SK-N-MC (cell line): Measurements from ENCODE around the gene EME2.

Experiments
- DNase-seq: peaks from one replicate; pipeline ENCODE4 v3.0.0-alpha.2; 2011; ENCODE audit warnings: low read depth, low spot score
- H3K27ac ChIP-seq: fragments of 200-600 bp; sonication (generic); 2 replicates; pipeline ENCODE4 v1.5.1; 2016; ENCODE audit warnings: mixed run types
- H3K36me3 ChIP-seq: fragments of 200-600 bp; sonication (generic); 2 replicates; pipeline ENCODE4 v1.6.1; 2017; ENCODE audit warnings: antibody characterized with exemption, low read length, mixed read lengths; ENCODE audit not compliant: insufficient read depth
- H3K4me3 ChIP-seq: fragments of 200-600 bp; sonication (generic); 2 replicates; pipeline ENCODE4 v1.5.1; 2016
- H3K9ac ChIP-seq: fragments of 200-600 bp; sonication (generic); 2 replicates; pipeline ENCODE4 v1.8.0; 2017; ENCODE audit warnings: mixed run types, mixed read lengths; ENCODE audit not compliant: insufficient read length
- H3K9me3 ChIP-seq: fragments of 200-600 bp; sonication (generic); 2 replicates; pipeline ENCODE4 v1.6.1; 2017; ENCODE audit warnings: low read depth, mild to moderate bottlenecking, antibody characterized with exemption, low read length, moderate library complexity, mixed read lengths
- EZH2 ChIP-seq: fragments of 200-600 bp; sonication (generic); IDR thresholded peaks from one replicate; pipeline ENCODE4 v1.6.1; 2017; ENCODE audit warnings: antibody characterized with exemption
- FOXP2 ChIP-seq: optimal IDR thresholded peaks from 2 replicates; pipeline ENCODE3; 2011; ENCODE audit warnings: mild to moderate bottlenecking, moderate library complexity; ENCODE audit not compliant: insufficient read depth; ENCODE audit errors: extremely low read length, control extremely low read depth
- POLR2AphosphoS5 ChIP-seq: IDR thresholded peaks from 2 replicates; pipeline ENCODE4 v1.6.1; 2012; ENCODE audit warnings: mild to moderate bottlenecking, low read depth, low read length, borderline replicate concordance

The EME2 gene

GRCh38 chr16:1778200-1779179 is 5.9 kb downstream of the EME2 start:
- TF ChIP-seq POLR2AphosphoS5, result no peak; the same call in 1 of the 2 replicates
- TF ChIP-seq FOXP2, result no peak
- H3K9ac ChIP-seq, result no peak overlapping the region
- H3K9me3 ChIP-seq, result no peaks in the 10 kb centered on the region
- H3K4me3 ChIP-seq, result no peak overlapping the region
- H3K36me3 ChIP-seq, result no peaks in the 10 kb centered on the region; the same call in 1 of the 2 replicates
- no peak for DNase-seq
- H3K27ac ChIP-seq, result no peak overlapping the region

- H3K9me3 ChIP-seq, result no peaks in the 10 kb centered on the region
- no peak overlapping the region for H3K9ac ChIP-seq
- H3K4me3 ChIP-seq, result no peak overlapping the region
- H3K36me3 ChIP-seq, result no peaks in the 10 kb centered on the region; the same call in 1 of the 2 replicates
- no peak for DNase-seq
- H3K27ac ChIP-seq, result no peak overlapping the region
- TF ChIP-seq FOXP2, result no peak
- TF ChIP-seq EZH2, result no peak
- no peak for TF ChIP-seq POLR2AphosphoS5
These were observed 6.7 kb downstream of the EME2 start for GRCh38 chr16:1779234-1779701.

GRCh38 chr16:1779741-1780676 is 7.4 kb downstream of the EME2 start:
- Histone ChIP-seq H3K27ac (no peak overlapping the region), H3K36me3 (no peaks in the 10 kb centered on the region; the same call in 1 of the 2 replicates), H3K4me3 (no peak overlapping the region), H3K9me3 (no peaks in the 10 kb centered on the region), H3K9ac (no peak overlapping the region)
- no peak for DNase-seq
- no peak for TF ChIP-seq FOXP2
- peak; percentile 61 for TF ChIP-seq POLR2AphosphoS5
- no peak for TF ChIP-seq EZH2

DNA sequence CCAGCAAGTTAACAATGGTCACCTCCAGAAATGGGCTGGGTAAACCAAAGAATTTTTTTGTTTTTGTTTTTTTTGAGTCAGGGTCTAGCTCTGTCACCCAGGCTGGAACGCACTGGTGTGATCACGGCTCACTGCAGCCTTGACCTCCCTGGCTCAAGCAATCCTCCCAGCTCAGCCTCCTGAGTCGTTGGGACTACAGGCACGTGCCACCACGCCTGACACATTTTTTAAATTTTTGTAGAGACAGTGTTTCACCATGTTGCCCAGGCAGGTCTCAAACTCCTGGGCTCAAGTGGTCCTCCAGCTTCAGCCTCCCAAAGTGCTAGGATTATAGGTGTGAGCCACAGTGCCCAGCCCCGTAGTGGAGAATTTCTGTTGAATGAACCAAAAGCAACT is 8.1 kb downstream of the EME2 start:
- H3K36me3 ChIP-seq, result no peaks in the 10 kb centered on the region; the same call in 1 of the 2 replicates
- no peak overlapping the region for H3K27ac ChIP-seq
- no peak for DNase-seq
- TF ChIP-seq POLR2AphosphoS5, result no peak
- TF ChIP-seq FOXP2, result no peak
- TF ChIP-seq EZH2, result no peak
- no peaks in the 10 kb centered on the region for H3K9me3 ChIP-seq
- H3K4me3 ChIP-seq, result no peak overlapping the region
- H3K9ac ChIP-seq, result no peak overlapping the region

DNA sequence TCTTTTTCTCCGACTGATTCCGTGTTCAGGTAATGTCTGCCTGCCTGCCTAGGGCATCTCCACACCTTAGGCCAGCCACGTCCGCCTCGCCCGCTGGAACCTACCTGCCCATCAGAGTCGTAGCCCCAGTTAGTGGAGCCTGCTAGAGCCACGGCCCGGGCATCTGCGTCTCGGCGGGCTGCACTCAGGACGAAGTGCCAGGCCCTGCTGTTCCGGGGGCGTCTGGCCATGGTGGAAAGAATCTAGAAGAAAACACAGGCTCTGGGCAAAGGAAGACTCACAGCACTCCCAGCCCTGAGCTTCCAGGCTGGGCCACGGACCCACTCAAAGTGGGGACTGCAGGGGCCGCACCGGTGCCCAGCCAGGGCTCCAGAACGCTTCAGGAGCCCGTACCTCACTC is 8.6 kb downstream of the EME2 start:
- Histone ChIP-seq H3K9me3 (no peaks in the 10 kb centered on the region), H3K27ac (no peak overlapping the region), H3K9ac (peak overlapping the region; percentile 76), H3K36me3 (no peaks in the 10 kb centered on the region; the same call in 1 of the 2 replicates), H3K4me3 (peak overlapping the region; percentile 92)
- TF ChIP-seq POLR2AphosphoS5 (no peak; the same call in 1 of the 2 replicates), EZH2 (no peak), FOXP2 (no peak)
- no peak for DNase-seq

DNA sequence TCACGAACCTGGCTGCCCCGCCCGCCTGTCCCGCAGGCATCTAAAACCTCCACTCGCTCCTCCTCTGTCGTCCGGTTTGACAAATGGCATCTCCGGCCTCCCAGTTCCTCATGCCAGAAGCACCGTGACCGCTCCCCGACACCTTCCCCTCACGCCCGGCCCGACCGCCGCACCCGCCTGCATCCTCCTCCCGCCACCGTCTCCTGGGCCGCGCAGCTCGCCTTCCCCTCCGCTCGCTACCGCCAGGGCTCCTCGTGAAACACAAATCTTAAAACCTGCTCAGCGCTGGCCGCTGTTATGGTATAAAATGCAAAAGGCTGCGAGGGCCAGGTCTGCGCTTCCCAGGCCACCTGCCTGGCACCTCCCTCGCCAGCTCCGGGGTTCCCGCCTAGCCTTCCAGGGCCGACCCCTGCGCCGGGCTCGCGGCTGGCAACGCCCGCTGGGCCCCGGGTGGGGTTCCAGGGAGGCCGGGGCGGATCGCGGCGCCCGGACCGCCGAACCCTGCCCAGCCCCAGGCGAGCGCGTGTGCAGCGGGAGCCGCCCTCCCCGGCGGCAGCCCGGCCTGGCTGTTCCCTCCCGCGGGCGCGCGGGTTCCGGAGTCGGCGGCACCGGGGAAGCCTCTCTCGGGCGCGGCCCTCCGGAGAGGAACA is 9.3 kb downstream of the EME2 start:
- no peak for DNase-seq
- TF ChIP-seq FOXP2, result no peak
- TF ChIP-seq EZH2, result no peak
- TF ChIP-seq POLR2AphosphoS5, result no peak
- H3K27ac ChIP-seq, result no peak overlapping the region
- H3K9me3 ChIP-seq, result no peaks in the 10 kb centered on the region
- H3K9ac ChIP-seq, result peak overlapping the region; percentile 76
- H3K4me3 ChIP-seq, result peak overlapping the region; percentile 92
- H3K36me3 ChIP-seq, result no peaks in the 10 kb centered on the region; the same call in 1 of the 2 replicates

- H3K36me3 ChIP-seq, result no peaks in the 10 kb centered on the region; the same call in 1 of the 2 replicates
- DNase-seq, result peak; percentile 99
- peak within 1 kb of the TSS; percentile 52; the same call in 1 of the 2 replicates for H3K27ac ChIP-seq
- peak; percentile 58 for TF ChIP-seq FOXP2
- peak; percentile 66; the same call in 1 of the 2 replicates for TF ChIP-seq POLR2AphosphoS5
- TF ChIP-seq EZH2, result no peak
- peak within 1 kb of the TSS; percentile 78 for H3K9ac ChIP-seq
- H3K4me3 ChIP-seq, result peak within 1 kb of the TSS; percentile 92
- no peaks in the 10 kb centered on the region for H3K9me3 ChIP-seq
These were observed 10.0 kb downstream of the EME2 start, which contains the start of the genes NUBP2 and SPSB3 for GRCh38 chr16:1782408-1783264. Gene NUBP2 (plus strand): TSS chr16:1782960. CDS start chr16:1783021, 61 bp downstream. Gene SPSB3 (minus strand): TSS chr16:1782571. CDS start chr16:1781483, 1,088 bp downstream.
